ENCODE measurements around the gene CTSL. TPM values are rescaled to one million over a fixed set of nuclear protein-coding genes. Genes with fewer than 3 reads are reported as not detected.
"Not testable (repeated sequence)": the region's sequence is repeated elsewhere in the genome, so short reads cannot be mapped to it uniquely, and the experiment has no call there.

CTSL gene
- total RNA-seq, 1 experiment from 2014 or later = 500 TPM

- no peak for DNase-seq (ENCODE audit: low read depth)
Observed at GRCh38 chr9:87751868-87752267, 25.9 kb downstream of the CTSL start.

- no peak for DNase-seq (ENCODE audit: low read depth)
Observed at GRCh38 chr9:87753313-87753712, 27.4 kb downstream of the CTSL start.

GRCh38 chr9:87758330-87758729 lies 32.4 kb downstream of the CTSL start:
- DNase-seq (ENCODE audit: low read depth) = not testable (repeated sequence)

- not testable (repeated sequence) for DNase-seq (ENCODE audit: low read depth)
Observed at GRCh38 chr9:87759980-87760379, 34.1 kb downstream of the CTSL start.

DNA sequence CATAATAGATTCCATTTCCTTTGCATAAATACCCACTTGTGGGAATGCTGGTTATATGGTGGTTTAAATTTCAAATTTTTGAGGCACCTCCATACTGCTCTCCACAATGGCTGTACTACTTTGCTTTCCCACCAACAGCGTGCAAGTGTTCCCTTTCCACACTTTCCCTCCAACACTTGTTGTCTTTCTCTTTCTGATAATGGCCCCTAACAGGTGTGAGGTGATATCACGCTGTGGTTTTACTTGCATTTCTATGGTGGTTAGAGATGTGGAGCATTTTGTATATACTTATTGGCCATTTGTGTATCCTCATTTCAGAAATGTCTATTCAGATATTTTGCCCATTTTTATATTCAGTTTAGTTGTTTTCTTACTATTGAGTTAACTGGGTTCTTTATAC lies 34.6 kb downstream of the CTSL start:
- no peak for DNase-seq (ENCODE audit: low read depth)

GRCh38 chr9:87763286-87763685 lies 37.4 kb downstream of the CTSL start:
- DNase-seq (ENCODE audit: low read depth) = no peak

- DNase-seq (ENCODE audit: low read depth) = no peak
Observed at GRCh38 chr9:87765521-87765920, 39.6 kb downstream of the CTSL start.

DNA sequence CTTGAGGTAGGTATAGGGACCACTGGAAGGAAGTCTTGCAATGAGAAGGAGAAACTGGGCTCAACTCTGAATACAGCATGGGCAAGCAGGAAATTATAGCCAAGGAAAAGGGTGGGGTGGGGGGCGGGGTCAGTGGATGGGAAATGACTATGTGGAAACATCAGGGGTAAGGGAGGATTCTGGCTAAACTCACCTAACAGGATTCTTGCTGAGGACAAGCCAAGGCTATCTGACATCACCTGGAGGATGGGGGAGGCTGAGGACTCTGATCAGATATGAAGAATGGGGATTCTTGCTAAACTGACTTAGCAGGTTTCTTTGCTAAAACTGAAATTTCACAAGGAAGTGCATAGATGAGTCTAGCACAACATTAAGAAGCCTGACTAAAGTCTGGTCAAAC lies 40.8 kb downstream of the CTSL start:
- DNase-seq (ENCODE audit: low read depth) = no peak

GRCh38 chr9:87770616-87771315 lies 44.8 kb downstream of the CTSL start:
- no peak for DNase-seq (ENCODE audit: low read depth)

GRCh38 chr9:87771316-87772006 lies 45.5 kb downstream of the CTSL start:
- DNase-seq (ENCODE audit: low read depth) = no peak

DNA sequence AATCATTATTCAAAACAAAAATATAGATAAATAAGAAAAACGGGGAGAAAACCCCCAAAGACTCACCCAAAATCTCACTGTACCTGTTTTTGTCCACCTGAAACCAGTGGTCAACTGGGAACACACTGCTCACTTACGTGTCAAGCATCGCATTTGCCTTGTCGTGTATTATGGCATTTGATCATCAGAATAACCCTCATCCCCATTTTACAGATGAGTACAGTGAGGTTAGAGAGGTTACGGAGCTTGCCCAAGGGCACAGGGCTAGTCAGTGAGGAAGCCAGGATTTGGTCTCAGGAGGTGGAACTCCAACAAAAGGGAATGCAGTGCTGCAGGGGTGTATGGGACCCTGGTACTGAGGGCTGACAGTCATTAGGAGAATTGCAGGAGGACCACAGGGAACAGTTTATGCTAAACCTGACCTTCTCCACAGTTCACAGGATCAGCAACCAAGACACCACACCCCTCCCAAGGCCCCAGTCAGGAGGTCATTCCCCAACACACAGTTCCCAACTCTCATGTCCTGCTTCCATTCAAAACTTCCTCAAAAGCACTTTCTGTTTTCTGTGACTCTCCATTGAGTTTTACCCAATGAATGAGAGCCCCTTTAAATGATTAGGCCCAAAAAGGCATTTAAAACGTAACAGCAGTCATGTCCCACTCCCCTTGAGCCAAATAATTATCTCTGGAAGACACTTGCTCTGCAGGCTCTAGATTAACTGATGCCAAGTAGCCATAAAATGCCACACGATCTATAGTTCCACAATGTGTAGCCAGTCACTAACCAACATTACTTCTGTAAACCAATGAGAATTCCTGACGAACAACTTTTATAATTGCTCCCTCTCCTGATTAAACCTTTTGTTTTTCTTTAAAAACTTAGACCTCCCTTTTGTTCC lies 50.8 kb downstream of the CTSL start:
- DNase-seq (ENCODE audit: low read depth) = no peak

- DNase-seq (ENCODE audit: low read depth) = no peak
Observed at GRCh38 chr9:87778996-87779395, 53.1 kb downstream of the CTSL start.

Other genes with a start within 250 kb of the CTSL start
- gene DAPK1, start 228.3 kb upstream of the CTSL start, total RNA-seq (2014; rRNA removed) = 19.7 and 26.6 TPM in 2 replicates
- not detected in 2 replicates for gene SPATA31E1, start 156.8 kb downstream of the CTSL start, total RNA-seq (2014; rRNA removed)
- not detected in 2 replicates for gene SPATA31C1, start 191.8 kb downstream of the CTSL start, total RNA-seq (2014; rRNA removed)
- 5.7 and 6.7 TPM in 2 replicates for gene CDK20, start 248.4 kb downstream of the CTSL start, total RNA-seq (2014; rRNA removed)